NOMO-1 (cell line): ENCODE results near the gene TNS3.
A peak's percentile ranks its signal among the peaks of the same experiment; 100 is the strongest.
"Not testable (repeated sequence)": the region's sequence is repeated elsewhere in the genome, so short reads cannot be mapped to it uniquely, and the experiment has no call there.

Experiments used
- DNase-seq, 2 experiments: peaks; one replicate each; lab custom pipeline; 2025; ENCODE audit not compliant: unreplicated experiment in 2 of 2; lab: John Stamatoyannopoulos, UW

Gene TNS3

DNA sequence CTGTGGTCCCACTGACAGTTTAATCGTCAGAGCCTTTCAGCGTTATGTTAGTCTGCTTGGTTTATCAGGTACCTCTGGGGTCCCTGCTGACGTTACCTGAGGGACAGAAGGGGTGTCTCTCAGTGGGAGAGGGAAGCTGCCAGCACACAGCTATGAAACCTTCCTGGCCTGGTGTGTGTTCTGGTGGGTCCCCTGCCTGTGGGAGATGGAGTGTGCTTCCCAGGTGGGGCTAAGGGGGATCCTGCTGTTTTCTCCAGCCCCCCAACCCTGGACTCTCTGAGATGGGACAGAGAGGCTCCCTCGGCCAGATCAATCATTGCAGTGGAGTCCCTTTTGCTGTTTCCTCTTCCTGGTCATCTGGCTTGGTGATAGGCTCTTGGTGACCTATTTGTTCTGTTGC lies 308.8 kb downstream of the TNS3 start:
- no peak for DNase-seq

DNA sequence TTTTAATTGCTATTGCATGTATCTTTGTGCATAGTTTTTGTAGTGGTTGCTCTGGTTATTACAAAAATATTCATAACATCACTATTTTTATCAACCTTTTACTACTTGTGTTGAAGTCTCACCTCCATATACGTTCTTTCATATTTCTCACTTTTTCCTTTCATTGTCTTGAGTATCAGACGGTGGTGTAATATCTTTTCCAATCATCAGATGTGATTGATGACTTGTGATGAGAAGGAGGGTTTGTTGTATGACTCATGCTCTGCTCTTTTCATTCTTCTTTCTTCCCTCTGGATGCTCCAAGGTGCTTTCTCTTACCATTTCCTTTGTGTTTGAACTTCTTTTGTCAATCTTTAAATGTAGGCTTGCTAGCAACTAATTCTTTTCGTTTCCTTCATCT lies 310.2 kb downstream of the TNS3 start:
- no peak for DNase-seq

DNA sequence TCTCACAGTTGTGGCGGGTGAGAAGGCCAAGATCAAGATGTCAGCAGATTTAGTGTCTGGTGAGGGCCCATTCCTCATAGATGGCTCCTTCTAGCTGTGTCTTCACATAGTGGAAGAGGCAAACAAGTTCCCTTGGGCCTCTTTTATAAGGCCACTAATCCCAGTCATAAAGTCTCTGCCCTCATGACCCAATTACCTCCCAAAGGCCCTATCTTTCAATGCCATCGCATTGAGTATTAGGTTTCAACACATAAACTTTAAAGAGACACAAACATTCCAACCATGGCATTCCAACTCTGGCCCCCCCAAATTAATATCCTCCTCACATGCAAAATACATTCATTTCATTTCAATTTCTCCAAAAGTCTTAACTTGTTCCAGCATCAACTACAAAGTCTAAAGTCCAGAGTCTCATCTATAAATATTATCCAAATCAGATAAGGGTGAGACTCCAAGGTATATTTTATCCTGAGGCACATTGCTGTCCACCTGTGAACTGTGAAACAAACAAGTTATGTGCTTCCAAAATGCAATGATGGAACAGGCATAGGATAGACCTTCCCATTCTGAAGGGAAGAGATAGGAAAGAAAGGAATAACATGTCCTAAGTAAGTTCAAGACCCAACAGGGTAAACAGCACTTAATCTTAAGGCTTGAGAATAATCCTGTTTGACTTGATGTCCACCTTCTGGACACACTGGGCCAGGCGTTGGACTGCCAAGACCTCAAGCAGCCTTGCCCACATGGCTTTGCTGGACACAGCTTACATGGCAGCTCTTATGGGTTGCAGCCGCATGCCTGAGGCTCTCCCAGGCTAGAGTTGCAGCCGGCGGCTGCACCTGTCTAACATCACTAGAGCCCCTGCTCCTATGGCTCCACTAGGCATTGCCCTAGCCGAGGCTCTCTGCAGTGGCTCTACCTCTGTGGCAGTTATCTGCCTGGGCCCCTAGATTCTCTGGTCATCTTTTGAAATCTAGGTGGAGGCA lies 312.8 kb downstream of the TNS3 start:
- no peak for DNase-seq

DNA sequence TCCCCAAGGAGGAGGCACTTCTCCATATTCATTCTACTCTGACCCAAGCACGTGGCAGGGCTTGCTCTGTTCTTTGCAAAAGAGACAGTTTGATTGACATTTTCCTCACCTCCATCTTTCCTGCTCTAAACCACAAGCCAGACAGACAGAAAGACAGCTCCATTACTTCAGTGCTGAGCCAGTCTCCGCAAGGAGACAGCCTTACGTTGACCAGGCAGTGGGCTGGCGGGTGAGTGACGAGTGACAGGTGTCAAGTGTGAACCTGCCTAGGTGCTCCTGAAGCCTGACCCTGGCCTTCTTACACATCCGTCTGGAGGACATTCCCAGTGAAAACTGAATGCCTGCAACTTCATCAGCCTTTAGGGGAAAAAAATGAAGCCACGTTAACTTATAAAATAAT lies 314.6 kb downstream of the TNS3 start:
- no peak for DNase-seq

DNA sequence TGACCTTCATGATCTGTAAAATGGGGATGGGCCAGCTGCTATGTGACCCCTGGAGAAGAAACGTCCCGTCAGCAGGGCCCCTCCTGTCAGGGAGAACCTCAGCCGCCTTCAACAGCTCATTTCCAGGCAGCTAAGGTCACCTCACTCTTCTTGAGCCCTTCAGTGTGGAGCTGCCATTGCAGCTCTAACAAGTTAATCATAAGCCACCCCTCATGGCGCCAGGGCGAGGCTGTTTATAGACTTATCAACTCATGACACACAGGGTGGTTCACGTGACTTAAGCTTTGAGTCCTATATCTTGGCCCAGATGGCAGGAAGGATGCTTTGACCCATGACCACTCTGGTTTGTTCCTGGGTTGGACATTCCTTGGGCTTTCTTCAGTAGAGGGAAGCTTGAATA lies 315.1 kb downstream of the TNS3 start:
- DNase-seq = no peak

DNA sequence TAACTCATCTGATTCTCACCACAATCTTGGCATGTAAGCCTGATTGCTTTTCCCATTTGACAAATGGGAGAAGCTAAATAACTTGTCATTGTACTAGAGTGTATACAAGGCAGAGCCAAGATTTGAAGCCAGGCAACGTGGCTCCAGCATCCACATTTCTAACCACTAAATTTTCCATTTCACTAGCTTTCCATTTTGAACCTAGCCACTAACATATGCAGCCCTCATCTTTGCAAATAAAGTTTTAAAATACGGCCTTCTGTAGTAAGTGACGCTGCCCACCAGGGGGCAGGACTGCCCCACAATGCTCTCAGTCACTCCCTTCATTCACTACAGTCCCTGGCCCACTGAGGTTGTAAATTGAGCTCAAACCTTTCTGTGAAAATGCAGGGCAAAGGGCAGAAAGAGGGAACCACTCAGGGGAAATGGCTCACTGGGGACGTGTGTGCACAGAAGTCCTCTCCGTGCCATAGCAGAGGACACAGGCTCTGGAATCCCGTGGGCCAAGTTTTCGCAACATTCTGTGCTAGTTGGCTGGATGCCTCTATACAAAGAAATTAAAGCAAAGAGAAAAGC lies 315.7 kb downstream of the TNS3 start:
- peak; percentile 64 to 73 for DNase-seq

DNA sequence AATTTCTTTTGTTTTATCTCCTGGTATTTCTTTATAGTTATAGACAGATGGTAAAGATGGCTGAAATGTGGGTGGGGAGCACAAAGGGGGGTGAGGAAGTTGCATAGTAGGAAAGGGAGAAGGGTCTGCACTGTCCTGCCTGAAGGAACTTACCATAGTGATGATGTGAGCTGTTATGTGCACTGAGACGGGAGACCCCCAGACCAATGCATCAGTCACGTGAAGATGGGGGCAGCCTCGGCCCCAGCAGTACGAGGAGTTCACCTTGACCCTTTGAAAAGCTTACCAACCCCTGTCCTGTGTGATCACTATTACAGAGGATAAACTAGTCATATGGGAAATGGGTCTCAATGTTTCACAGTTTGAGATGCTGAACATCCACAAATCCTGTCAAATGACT lies 316.3 kb downstream of the TNS3 start:
- no peak for DNase-seq

DNA sequence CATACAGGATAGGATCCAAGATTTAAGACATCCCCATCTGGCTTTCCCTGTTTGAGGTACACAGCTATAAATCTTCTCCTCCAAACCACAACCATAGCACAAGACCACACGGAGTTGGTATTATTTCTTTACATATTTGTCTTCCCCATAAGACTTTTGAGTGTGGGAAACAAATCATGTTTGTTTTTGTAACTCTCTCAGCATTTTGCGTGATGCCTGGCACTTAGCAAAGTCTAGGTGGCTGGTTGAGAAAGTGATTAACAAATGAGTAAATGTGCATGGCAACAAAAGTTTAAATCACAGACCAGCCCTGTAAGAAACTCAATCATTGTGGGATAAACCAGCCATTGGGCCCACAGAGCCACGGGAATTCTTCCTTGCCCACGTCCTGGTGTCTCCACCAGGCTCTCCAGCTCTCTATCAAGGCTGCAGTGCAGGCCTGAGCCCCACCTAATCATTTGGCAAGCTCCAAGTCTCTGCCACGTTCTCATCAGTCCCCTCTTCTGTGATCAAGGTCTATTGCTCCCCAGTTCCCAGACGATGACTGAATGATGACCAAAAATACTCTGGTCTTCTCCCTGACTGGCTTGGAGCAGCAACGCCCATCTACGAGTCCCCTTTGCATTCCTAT lies 317.8 kb downstream of the TNS3 start:
- DNase-seq = no peak

DNA sequence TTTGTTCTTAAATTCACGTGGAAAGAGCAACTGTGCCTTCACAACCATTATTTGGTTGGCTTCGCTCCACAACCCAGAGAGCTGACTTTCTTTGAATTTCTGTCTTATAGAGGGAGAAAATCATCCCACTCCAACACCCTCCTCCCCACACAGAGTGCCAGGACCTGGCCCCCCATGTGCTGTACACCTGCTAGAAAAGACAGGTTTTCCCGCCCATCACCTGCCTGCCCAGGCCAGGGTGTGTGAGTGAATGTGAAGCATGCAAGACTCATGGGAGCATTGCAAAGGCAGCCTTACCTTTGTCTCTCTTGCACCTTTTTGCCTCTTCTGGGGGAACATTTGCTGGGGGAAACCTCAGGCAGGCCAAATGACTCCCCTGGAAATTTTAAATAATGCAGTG lies 319.0 kb downstream of the TNS3 start:
- no peak for DNase-seq

DNA sequence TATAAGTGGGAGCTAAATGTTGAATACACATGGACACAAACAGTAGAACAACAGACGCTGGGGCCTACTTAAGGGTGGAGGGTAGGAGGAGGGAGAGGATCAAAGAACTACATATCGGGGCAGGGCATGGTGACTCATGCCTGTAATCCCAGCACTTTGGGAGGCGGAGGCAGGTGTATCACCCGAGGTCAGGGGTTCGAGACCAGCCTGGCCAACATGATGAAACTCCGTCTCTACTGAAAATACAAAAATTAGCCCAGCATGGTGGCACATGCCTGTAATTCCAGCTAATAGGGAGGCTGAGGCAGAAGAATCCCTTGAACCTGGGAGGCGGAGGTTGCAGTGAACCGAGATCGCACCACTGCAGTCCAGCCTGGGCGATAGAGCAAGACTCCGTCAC lies 319.8 kb downstream of the TNS3 start:
- not testable (repeated sequence) for DNase-seq

DNA sequence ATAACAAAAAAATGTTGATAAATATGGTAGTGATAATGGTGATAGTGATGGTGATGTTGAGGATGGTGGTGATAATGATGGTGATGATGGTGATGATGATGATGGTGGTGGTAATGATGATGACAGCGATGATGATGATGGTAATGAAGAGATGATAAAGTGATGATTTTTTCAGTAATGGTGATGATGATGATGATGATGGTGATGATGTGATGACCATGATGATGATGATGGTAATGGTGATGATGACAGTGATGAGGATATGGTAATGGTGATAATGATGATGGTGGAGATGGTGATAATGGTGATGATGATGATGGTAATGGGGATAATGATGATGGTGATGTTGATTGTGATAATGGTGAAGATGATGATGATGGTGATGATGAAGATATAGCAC lies 321.6 kb downstream of the TNS3 start:
- DNase-seq = no peak

DNA sequence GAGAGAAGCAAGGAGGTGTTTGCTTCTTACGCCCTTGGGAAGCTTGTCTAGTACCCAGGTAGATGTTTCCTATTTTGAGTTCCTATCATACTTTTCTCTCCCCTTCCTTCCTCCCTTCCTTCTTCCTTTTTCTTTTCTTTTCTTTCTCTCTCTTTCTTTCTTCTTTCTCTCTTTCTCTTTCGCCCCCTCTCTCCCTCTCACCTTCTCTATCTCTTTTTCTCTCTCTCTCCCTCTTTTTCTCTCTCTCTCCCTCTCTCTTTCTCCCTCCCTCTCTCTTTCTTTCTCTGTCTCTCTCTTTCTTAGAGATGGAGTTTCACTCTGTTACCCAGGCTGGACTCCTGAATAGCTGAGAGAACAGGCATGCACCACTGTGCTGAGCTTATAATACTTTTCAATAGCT lies 322.2 kb downstream of the TNS3 start:
- DNase-seq = no peak

DNA sequence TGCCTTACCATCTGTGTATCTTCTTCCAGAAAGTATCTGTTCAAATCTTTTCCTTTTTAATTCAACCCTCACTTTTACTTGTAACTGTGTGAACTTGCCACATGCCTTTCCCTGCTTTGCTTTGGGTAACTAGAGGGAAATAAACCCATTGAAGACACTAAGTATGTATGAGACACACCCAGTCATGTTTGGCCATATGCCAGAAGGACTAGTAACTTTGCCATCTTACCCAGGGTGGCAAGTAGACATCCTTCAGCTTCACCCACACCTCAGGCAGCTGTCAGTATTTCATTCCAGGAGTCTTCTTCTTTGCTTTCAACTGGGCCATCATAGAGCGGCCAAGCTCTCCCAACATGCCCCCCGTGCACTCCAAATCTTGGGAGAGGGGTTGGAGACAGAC lies 323.1 kb downstream of the TNS3 start:
- no peak for DNase-seq

DNA sequence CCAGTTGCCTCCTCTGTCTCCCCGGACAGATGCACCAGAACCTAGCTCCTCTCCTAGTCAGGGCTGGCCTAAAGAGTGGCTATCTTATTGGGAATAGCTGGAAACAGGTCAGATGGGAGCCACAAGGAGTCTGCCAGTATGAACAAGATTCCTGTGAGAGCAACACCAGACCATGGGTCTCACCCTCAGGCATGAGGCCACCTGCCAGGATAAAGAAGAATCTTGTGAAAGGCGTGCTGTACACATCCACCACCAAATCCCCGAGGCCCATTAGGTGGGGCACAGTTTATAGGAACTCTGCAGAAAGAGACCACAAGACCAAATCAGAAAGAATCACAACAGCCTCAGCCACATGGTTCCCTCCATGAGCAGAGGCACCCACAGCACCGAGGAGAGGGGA lies 325.9 kb downstream of the TNS3 start:
- DNase-seq = no peak

DNA sequence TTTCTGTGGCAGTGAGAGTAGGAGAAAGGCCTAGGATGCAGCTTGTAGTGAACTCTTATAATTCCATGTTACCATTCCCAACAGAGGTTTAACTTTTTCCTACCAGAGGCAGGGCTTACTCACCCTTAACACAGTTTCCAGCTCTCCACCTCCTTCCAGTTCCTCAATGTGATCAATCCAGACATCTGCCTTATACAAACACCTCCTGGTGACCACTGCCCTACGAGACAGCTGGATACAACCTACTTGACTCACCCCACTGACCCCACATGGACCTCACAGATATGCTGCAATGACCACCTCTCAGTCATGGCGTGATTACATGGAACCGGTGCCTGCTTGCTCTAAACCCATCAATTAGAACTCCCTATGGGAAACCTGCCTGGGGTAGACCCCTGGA lies 326.5 kb downstream of the TNS3 start:
- DNase-seq = no peak

DNA sequence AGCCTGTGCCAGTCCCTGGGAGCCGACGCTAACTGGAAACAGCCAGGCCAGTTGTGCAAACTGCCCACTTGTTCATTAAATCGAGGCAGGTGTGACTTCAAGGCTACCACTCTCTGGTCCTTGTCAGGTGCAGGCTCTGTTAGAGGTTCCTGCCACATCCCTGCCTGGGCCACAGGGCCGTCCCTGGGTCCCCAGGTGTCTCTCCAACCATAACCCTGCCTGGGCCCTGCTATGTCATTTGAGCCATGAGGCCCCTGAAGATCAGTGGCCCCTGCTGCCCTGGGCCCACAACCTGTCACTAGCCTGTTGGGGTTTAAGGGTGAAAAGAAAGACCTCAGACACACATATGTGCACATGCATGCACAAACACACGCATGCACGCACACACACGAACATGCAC lies 326.9 kb downstream of the TNS3 start:
- DNase-seq = no peak

DNA sequence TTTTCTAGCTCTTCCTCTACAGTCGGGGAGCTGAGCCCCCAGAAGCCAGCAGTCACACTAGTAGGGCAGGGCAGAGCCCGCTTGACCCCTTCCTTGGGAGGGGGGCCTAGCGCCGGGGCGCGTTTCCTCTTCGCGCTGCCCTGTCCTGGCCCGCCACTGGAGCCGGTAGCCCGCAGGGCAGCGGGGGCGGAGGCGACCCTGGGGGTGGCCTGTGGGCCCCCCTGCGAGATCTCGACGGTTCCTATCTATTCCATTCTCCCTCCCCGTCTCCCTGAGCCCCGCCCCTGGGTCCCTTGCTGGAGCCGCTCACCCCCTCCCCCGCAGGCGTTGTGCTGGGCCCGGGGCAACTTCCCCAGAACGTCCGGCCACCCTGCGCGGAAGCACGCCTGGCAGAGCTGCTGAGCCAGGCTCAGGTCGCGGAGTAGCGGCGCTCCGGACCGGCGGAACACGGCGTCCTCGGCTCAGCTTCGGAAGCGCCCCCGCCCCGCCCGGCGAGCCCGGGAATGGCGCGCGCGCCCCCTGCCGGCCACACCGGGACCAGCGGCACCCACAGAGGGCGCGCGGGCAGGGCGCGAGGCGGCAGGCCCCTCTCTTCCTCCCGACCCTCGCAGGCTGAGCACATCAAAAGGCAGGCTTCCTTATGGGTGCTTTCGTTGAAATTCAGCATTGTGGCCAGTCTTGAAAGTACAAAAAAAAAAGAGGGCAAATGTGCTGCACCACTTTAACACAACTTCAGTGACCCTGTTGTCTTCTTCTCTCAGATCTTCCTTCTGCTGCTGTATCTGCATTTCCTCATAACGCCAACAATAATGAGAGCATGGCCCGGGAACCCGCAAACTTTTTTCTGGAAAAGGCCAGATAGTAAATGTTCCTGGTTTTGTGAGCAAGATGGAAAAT lies 327.6 kb downstream of the TNS3 start:
- peak; percentile 47 to 60 for DNase-seq

DNA sequence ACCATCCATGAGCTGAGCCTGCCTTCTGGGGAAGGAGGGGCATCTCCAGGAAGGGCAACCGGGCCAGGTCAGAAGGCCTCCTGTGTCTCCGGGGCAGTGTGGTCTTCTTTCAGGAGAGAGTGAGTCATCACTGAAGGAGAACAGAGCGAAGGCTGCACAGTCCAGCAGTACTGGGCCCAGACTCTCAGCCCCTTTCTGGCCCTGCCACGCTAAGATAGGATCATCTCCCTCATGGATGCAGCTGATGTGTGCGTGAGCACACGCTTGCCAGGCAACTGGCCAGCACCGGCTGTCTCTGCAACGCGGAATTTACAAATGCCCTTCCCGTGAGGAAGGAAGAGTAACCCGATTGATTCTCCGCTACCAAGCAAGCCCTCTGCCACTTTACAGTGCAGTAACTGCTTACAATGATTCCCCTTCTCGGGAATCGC lies 328.2 kb downstream of the TNS3 start:
- peak; percentile 42 to 46 for DNase-seq

DNA sequence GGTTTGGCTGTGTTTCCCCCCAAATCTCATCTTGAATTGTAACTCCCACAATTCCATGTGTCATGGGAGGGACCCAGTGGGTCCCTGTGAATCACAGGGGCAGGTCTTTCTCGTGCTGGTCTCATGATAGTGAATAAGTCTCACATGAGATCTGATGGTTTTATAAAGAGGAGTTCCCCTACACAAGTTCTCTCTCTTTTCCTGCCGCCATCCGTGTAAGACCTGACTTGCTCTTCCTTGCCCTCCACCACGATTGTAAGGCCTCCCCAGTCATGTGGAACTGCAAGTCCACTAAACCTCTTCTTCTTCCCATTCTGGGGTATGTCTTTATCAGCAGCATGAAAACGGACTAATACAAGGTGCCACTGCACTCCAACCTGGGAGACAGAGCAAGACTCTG lies 329.2 kb downstream of the TNS3 start:
- DNase-seq = no peak

DNA sequence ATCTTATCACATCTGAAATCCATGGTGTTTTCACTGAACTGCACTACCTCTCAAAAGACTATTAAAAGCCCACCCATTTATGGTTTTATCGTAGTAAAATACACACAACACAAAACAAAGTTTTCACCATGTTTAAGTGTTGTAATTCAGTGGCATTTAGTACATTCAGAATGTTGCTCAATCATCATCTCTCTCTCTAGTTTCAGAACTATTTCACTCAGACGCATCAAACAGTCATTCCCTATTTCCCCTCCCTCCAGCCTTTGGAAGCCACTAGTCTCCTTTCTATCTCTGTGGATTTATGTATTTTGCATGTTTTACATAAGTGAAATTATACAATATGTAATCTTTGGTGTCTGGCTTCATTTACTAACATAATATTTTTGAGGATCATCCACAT lies 332.6 kb downstream of the TNS3 start:
- no peak for DNase-seq

DNA sequence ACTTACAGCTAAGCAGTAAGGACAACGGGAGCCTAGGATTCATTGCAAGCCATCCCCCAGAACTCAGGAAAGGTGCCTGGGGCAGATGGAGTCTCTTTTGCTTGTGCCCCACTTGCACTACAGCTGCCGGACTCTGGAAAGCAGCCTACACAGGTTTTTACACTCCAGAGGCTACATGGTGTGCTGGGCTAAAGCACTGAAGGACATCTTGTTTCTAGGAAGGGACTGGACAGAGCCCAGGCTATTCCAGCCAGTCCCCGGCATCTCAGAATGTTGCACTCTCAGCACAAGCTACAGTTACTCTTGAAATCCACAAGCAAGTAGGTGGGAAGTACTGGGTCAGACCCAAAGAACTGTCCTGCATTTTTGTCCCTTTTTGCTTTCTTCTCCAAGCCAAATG lies 333.1 kb downstream of the TNS3 start:
- no peak for DNase-seq
